Kidney tubule cell (primary cell): ENCODE results near the gene TMEM236.

Source experiments
- DNase-seq: peaks from one replicate; pipeline ENCODE4 v3.0.0-alpha.2; 2018; ENCODE audit warnings: low spot score

Gene TMEM236

DNA sequence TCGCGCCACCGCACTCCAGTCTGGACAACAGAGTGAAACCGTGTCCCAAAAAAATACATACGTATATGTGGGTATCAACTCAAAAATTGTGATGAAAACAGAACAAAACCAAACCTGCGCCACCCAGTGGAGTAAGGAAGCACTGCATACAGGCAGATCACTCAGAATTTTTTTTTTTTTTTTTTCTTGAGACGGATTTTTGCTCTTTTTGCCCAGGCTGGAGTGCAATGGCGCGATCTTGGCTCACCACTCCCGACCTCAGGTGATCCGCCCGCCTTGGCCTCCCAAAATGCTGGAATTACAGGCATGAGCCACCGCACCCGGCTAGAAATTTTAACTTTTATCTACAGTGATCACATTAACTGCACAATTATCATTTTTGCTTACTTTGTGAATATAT is 9.1 kb upstream of the TMEM236 start:
- DNase-seq = peak; percentile 46

DNA sequence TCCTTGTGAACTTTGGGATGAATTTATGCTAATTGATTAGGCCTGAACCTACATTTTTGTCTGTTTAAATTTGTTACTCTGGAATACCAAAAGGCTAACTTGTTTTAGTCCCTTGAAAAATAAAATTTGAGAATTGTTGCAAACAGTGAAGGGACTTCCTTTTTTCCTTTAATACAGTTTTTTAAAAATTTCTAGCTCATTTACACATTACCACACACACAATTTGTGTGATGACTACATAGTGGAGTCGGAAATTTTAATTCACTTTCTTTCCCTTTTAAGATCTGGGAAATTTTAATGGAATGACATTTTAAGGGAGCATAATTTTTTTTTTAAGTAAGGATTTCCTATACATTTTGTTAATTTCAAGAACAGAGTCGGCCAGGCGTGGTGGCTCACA is 8.6 kb upstream of the TMEM236 start:
- DNase-seq = no peak

GRCh38 chr10:17744341-17744861 is 7.6 kb upstream of the TMEM236 start:
- DNase-seq = no peak

- peak; percentile 54 for DNase-seq
These were observed 4.0 kb upstream of the TMEM236 start for GRCh38 chr10:17747883-17748550.

GRCh38 chr10:17749890-17750289 is 2.1 kb upstream of the TMEM236 start:
- DNase-seq = no peak

DNA sequence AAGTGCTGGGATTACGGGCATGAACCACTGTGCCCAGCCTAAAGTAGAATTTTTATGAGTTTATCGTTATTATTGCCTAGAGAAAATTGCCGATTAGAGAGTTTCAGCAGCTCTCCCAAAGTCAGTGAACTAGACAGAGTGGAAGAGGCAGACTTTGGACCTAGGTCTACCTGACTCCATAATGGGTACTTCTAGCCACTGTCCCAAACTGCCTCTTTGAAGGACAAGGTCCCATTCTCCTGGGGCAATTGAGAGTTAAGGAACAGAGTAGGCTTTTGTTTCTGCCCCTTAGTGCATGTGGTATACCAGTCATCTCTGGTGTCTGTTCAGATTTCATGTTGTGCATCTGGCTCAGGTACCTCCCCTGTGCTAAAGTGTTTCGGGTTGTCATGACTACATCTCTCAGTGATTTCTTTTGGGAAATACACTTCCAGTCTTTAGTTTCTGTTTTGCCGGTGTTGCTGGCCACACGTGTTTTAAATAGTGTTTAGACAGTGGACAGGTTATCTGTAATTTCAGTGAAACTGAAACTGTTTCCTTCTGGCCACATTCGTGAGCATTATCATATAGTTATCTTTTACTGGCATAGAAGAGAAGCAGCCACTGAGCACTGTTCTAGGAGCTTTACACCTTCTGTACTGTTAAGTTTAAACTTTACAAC is 4.7 kb downstream of the TMEM236 start:
- DNase-seq = peak; percentile 74

DNA sequence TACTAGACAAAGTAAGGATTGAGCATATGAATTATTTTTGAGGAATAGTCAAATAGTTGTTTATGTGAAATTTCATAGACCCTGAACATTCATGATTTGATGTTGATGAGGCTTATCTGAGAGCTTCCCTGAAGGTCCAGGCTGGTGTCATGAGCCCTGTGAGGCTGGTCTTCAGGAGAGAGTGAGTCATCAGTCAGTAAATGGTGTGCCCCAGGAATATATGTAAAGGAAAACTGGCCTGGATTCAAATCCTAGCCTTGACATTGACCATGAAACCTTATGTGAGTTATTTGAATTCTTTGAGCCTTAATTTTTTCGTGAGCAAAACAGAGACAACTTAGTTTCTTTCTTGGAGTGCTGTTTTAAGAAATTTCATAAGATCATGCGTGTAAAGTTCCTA is 6.2 kb downstream of the TMEM236 start:
- DNase-seq = no peak

- DNase-seq = no peak
These were observed 6.9 kb downstream of the TMEM236 start for GRCh38 chr10:17758896-17759295.

GRCh38 chr10:17764142-17764541 is 12.1 kb downstream of the TMEM236 start:
- no peak for DNase-seq

DNA sequence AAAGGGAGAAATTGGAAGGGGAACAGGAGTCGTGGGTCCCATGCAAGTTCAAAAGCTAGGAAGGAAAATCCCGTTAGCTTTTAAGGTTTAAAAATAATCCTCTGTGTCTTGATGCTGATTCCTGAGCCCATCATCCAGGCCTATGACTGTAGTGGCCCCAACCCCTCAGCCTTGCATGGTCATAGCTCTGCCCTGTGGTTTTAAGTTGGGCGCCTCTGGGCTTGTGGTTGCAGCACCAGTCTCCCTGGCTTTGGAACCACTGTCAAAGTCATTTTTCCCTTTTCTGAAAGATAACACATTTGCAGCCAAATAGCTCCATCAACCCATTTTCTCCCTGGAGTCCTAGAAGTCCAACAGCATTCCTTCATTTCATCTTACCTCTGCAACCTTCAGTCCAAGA is 13.6 kb downstream of the TMEM236 start:
- DNase-seq = no peak

DNA sequence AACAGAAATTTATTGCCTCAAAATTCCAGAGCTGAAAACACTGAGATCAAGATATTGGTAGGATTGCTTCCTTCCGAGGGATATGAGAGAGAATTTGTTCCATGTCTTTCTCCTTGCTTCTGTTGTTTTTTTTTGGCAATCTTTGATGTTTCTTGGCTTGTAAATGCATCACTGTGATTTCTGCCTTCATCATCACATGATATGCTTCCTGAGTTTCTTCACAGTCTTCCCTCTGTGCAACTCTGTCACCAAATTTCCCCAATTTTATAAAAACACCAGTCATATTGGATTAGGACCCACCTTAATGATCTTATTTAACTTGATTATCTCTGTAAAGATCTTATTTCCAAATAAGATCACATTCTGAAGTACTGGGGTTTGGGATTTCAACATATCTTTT is 14.7 kb downstream of the TMEM236 start:
- no peak for DNase-seq

- DNase-seq = no peak
These were observed 16.5 kb downstream of the TMEM236 start for GRCh38 chr10:17768496-17768895.

DNA sequence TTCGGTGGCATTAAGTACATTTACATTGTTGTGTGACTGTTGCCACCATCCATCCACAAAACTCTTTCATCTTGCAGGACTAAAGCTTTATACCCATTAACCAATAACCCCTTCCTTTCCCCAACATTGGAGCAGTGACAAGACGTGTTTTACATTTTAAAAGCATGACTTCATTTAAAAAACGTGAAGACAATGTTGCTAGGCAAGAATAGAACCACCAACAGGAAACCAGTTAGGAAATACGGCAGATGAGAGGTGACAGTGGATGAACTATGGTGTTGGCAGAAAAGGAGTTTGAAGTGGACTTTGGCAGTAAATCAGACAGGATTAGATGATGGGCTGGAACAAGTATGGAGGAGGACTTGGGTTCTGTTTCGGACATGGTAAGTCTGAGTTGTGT is 17.0 kb downstream of the TMEM236 start:
- DNase-seq = peak; percentile 57

GRCh38 chr10:17771017-17771416 is 19.0 kb downstream of the TMEM236 start:
- no peak for DNase-seq

DNA sequence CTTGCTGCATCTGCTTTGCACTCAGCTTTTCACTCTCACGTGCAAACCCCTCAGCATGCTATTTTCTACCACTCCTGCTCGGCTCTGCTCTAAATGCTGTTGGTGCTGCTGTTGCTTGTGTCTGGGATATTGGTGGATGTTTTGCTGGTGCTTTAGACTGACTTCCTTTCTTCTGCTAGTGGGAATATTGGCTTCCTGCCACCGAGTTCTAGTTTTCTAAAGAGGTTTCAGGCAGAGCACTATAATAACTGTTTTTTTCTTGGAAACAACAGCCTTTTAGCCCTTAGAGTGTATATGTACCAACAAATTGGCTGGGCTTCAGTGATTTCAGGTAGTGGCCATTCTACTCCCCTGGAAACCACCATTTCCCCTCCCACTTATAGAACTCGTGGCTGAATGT is 27.8 kb downstream of the TMEM236 start:
- DNase-seq = no peak

DNA sequence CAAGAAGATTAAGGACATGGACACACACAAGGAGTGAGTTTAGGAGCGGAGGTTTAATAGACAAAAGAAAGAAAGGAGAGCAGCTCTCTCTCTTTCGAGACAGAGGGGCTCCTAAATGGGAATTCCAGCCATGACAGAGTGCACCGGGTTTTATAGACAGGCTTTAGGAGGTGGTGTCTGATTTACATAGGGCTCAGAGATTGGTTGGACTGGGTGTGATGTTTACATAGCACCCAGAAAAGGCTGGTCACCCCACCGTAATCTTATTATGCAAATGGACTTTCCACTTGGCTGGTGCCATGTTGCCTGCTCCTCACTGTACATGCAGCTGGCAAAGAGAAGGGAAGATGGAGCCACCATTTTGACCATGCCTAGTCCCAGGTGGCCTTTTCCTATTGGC is 28.7 kb downstream of the TMEM236 start:
- no peak for DNase-seq

- no peak for DNase-seq
These were observed 29.9 kb downstream of the TMEM236 start for GRCh38 chr10:17781856-17782255.

DNA sequence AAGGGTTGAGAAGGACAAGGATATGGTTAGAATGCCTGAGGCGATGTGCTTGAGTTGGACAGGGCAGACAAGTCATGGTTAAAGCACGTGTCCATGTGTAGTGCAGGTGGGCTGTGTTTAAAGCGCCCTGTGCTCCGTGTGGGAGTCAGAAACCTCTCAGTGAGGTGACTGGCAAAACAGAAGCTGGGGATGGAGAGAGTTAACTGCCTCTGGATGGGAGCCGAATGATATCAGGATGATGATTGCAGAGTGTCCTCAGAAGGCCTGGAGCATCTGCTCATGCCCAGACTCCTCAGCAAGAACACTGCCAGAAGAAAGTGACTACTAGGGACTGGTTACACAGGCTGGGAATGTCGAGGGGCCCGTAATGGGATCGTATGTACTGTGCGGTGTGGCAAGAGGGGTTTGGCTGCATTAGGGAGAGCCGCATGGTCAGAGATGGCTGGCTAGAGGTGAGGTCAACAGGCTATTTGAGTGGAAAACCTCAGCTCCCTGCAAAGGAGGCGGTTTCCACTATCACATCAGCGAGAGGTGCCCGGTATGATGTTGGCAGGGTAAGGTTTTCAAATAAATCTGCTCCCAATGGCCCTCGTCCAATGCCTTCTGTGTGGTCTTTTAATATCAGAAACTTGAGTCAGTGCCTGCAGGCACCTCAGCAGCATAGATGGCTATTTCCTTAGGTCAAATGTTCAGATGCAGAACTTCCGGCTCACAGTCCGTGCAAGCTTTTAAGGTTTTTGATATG is 31.1 kb downstream of the TMEM236 start:
- DNase-seq = peak; percentile 24

DNA sequence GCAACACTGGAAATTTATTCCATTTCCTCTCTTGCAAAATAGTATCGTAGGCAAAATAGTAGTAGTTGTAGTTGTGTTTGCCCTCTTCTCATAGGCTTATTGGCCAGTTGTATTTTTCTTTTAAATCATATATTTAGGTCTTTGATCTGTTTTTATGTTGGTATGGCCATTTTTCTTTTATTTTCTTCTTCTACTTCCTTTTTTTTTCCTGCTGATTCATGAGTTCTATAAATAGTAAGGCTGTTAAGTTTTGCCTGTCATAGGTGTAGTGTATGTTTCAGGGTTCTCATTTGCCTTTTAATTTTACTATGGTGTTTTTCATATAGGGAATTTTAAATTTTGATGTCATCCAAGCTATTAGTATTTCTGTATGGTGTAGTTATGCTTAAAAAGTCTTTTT is 31.8 kb downstream of the TMEM236 start:
- DNase-seq = no peak

DNA sequence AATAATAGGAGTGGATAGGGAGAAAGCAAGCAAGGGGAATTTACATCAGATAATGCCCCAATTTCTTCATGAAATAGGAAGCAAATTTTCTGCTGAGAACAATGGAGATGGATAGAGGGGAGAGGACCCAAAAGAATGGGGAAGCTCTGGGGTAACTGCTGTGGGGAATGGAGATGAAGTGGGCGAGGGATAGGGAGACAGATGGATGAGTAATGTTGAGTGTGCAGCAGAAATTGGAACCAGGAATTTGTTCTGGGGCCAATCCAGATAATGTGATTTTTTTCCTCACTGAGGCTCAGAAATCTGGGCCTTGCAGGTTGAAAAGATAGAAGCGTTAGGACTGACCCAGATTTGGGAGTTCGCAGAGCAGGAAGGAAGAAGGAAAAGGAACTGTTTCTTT is 32.7 kb downstream of the TMEM236 start:
- peak; percentile 46 for DNase-seq

DNA sequence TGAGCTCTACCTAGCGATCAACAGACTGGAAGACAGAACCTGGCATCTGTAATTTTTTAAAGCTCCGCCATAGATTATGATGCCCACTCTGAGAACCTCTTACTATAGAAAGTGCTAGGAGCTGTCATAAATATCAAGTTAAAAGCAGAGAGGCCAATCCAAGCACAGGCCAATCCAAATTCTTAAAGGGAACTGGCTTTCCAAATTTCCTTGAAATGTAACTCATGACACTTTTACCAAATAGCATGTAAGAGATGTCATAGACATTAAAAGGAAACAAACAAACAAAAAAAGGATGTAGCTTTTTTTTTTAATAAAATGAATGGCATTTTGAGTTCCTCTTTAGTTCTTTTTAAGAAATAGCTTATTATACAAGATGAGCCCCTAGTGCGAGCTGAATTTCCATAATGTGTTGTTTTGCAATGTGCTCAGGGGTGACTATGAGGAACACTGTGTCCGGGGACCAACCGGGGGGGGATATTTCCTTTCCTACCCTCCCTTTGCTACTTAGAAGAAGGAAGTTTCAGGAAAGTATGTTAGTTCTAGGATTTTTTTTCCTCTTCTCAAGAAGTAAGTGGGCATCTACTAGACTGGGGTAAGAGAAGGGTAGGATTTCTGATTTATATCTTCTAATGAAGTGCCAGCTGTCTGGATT is 33.4 kb downstream of the TMEM236 start:
- no peak for DNase-seq
